Measurements from ENCODE around the gene CALB2.
"Not testable (repeated sequence)": the region's sequence is repeated elsewhere in the genome, so short reads cannot be mapped to it uniquely, and the experiment has no call there.

- not testable (repeated sequence) for TF ChIP-seq POLR2AphosphoS5 (IDR thresholded peaks at IDR 0.05; ENCODE audit: borderline replicate concordance, low read depth, low read length); EZH2 (IDR thresholded peaks at IDR 0.05); FOXP2 (optimal IDR thresholded peaks at IDR 0.05; ENCODE audit: control extremely low read depth, extremely low read length, insufficient read depth)
Observed at GRCh38 chr16:71313591-71313990, 44.9 kb upstream of the CALB2 start.
